SHP77 (cell line): ENCODE measurements around the gene MED8.
"Not testable (repeated sequence)": the region's sequence is repeated elsewhere in the genome, so short reads cannot be mapped to it uniquely, and the experiment has no call there.

Experiments
- DNase-seq, 2 experiments: peaks; one replicate each; lab custom pipeline; 2025; lab: John Stamatoyannopoulos, UW

MED8 gene

GRCh38 chr1:43383449-43383848 is 6.2 kb downstream of the MED8 start:
- DNase-seq, result no peak

GRCh38 chr1:43382027-43382779 is 7.4 kb downstream of the MED8 start:
- DNase-seq, result no peak

- no peak for DNase-seq
These were observed 8.0 kb downstream of the MED8 start for GRCh38 chr1:43381612-43382011.

GRCh38 chr1:43379476-43379875 is 10.1 kb downstream of the MED8 start:
- no peak for DNase-seq

- no peak for DNase-seq
These were observed 11.8 kb downstream of the MED8 start for GRCh38 chr1:43377831-43378230.

- DNase-seq, result no peak
These were observed 12.8 kb downstream of the MED8 start for GRCh38 chr1:43376723-43377235.

GRCh38 chr1:43373066-43373940 is 16.3 kb downstream of the MED8 start:
- DNase-seq, result no peak

GRCh38 chr1:43372172-43372571 is 17.4 kb downstream of the MED8 start:
- no peak for DNase-seq

GRCh38 chr1:43370564-43370963 is 19.0 kb downstream of the MED8 start:
- no peak for DNase-seq

GRCh38 chr1:43369779-43370178 is 19.8 kb downstream of the MED8 start:
- not testable (repeated sequence) for DNase-seq

GRCh38 chr1:43368646-43369020 is 21.0 kb downstream of the MED8 start:
- DNase-seq, result no peak

GRCh38 chr1:43367904-43368645 is 21.5 kb downstream of the MED8 start, which contains the start of gene ELOVL1:
ELOVL1 (minus strand) TSS chr1:43368011; CDS start chr1:43365609, 2,402 bp downstream.
- DNase-seq, result peak; percentile 73 to 84

- peak in 1 of 2 experiments; percentile 38 for DNase-seq
These were observed 22.3 kb downstream of the MED8 start for GRCh38 chr1:43367026-43367903.

GRCh38 chr1:43366601-43367025 is 23.0 kb downstream of the MED8 start:
- no peak for DNase-seq

- DNase-seq, result no peak
These were observed 23.4 kb downstream of the MED8 start for GRCh38 chr1:43366179-43366578.

GRCh38 chr1:43365678-43366077 is 23.9 kb downstream of the MED8 start:
- DNase-seq, result no peak

- no peak for DNase-seq
These were observed 25.6 kb downstream of the MED8 start for GRCh38 chr1:43363935-43364525.

GRCh38 chr1:43363283-43363934 is 26.2 kb downstream of the MED8 start:
- no peak for DNase-seq

GRCh38 chr1:43360616-43361015 is 29.0 kb downstream of the MED8 start:
- no peak for DNase-seq

- no peak for DNase-seq
These were observed 29.9 kb downstream of the MED8 start for GRCh38 chr1:43359696-43360095.
